Measurements from ENCODE around the gene DAB1.

DAB1 gene

DNA sequence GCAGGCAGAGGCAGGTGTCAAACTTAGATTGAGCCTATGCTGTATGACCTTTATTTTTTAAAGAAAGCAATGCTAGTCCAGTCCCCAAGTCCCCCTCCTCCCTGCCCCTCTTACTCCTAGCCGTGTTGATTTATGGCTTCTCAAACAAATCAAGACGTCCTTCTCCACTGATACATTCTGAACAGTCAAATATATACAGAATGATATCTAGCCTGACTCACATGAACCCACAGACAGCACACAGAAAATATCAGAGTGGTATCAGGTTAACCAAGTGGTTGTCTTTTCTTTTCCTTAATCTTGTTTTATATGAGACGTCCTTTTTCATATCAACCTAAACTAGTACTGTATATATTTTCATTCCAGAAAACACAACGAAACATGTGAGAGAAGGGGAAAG, 13.4 kb downstream of the DAB1 start:
- no peak for FAIRE-seq

DNA sequence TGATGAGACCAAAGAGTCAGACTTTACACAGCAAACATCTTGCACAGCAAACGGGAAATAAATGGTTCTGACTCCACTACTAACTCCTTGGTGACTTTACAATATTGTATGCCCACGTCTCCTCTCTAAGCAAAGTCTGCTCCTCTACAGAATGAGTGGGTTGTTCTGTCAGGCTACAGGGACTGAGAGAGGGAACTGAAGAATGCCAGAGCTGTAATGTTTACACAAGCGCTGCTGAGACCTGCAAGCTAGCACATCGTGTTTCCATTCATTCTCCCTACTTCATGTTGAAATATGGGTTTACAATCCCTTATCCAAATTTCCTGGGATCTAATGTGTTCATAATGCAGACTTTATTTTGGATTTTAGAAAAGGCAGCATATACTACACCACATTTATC, 15.9 kb downstream of the DAB1 start:
- FAIRE-seq, result no peak

- FAIRE-seq, result no peak
Observed at GRCh38 chr1:57406428-57406970, 17.4 kb downstream of the DAB1 start.

GRCh38 chr1:57404884-57405283, 19.0 kb downstream of the DAB1 start:
- no peak for FAIRE-seq

GRCh38 chr1:57403201-57403600, 20.7 kb downstream of the DAB1 start:
- no peak for FAIRE-seq

GRCh38 chr1:57401671-57402070, 22.2 kb downstream of the DAB1 start:
- no peak for FAIRE-seq

GRCh38 chr1:57400048-57400447, 23.8 kb downstream of the DAB1 start:
- no peak for FAIRE-seq

- FAIRE-seq, result no peak
Observed at GRCh38 chr1:57393058-57393584, 30.7 kb downstream of the DAB1 start.

DNA sequence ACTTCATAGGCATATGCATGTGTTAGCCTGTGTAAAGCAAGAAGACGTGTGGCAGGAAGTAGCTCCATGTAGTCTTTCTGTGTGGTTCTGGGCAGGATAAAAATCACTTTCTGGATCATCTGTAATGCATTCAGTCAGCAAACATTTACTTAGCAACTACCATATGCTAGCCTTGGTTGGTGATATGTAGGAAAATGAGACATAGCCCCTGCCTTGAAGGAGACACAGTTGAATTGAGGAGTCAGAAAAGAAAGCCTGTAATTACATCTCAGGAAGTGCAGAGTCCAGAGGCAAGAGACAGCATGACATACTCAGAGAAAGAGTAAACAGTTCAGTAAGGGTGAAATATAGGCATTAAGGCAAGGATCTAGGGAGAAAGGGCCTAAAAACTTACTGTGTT, 38.5 kb downstream of the DAB1 start:
- no peak for FAIRE-seq

GRCh38 chr1:57384901-57385300, 39.0 kb downstream of the DAB1 start:
- FAIRE-seq, result no peak

DNA sequence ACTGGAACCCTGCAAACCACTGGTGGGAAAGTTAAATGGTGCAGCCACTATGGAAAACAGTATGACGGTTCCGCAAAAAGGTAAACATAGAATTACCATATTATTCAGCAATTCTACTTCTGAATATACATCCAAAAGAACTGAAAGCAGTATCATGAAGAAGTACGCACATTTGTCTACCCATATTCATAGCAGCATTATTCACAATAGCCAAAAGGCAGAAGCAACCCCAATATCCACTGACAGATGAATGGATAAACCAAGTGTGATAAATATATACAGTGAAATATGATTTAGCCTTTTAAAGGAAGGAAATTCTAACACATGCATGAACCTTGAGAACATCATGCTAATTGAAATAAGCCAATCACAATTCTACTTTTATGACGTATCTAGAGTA, 39.6 kb downstream of the DAB1 start:
- FAIRE-seq, result no peak

DNA sequence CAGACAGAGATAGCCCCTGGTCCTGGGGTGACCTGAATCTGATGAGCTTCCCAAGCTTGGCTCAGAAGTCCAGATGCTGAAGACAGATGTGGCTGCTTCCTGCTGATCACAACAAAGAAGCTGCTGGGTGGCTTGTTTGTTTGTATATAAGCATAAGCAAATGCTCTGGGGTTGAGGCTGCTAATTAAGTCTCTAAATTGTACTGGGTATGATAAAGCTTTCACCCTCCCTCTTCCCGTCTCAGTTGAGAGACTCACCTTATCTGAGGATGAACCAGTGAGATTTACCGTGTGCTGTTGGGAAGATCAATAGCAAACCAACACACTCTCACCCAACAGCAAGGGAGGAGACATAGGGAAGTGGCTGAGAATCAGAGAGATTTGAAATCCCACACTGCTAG, 42.0 kb downstream of the DAB1 start:
- FAIRE-seq, result no peak

- FAIRE-seq, result no peak
Observed at GRCh38 chr1:57381426-57381825, 42.4 kb downstream of the DAB1 start.

- no peak for FAIRE-seq
Observed at GRCh38 chr1:57380923-57381322, 42.9 kb downstream of the DAB1 start.

GRCh38 chr1:57378534-57378933, 45.3 kb downstream of the DAB1 start:
- no peak for FAIRE-seq

DNA sequence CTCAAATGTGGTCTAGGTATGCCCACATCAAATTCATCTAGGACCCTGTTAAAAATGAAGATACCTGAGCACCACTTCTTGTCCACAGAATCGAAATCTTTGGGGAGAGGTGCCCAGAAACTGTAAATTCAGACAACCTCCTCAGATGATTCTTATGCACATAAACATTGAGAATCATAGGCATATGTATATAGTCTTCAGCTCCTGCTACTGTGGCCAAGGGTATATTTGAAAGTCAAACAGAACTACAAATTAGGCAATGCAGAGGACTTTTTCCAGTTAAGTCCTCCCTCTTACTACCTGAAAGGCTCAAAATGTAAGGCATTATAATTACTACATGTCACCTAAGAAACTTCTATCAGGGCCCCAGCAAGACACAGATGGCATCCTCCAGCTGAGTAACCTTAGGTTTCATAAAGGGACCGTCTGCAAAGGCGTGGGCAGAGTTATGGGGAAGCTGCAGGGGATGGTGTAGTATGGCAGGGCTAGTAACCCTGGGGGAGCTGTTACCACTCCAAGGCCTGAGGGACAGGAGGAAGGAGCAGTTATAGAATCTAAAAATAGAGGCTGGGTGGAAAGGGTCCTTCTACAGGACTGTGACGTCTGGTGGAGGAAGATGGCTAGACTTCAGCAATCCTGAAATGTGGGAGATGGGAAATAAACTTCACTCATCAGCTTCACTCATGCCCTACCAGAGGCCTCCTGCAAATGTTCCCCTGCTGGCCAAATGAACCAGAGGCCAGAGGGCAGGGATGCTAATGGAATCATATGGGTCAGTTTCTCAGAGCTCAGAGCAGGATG, 46.3 kb downstream of the DAB1 start:
- no peak for FAIRE-seq

GRCh38 chr1:57376041-57376440, 47.8 kb downstream of the DAB1 start:
- no peak for FAIRE-seq

- FAIRE-seq, result no peak
Observed at GRCh38 chr1:57369889-57370288, 54.0 kb downstream of the DAB1 start.

DNA sequence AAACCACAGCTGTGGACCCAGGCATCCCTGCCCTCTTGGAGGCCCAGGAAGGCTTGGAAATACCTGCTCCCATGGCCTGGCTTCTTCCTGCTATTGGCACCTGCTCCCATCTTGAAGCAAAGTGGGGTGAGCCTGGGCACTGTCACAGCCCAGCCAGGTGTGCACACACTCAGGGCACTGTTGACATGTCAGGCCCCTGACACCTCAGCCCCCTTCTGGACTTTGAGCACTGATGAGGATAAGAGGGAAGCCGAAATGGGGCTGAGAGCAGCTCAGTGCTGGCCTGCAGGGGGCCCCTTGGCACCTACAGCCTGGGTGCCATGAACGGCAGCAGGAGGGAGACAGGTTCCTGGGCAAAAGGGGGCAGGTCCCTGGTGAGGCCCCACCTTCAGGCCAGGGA, 55.9 kb downstream of the DAB1 start:
- FAIRE-seq, result no peak

GRCh38 chr1:57363643-57364042, 60.2 kb downstream of the DAB1 start:
- FAIRE-seq, result no peak

GRCh38 chr1:57363165-57363564, 60.7 kb downstream of the DAB1 start:
- FAIRE-seq, result no peak

- no peak for FAIRE-seq
Observed at GRCh38 chr1:57362480-57362879, 61.4 kb downstream of the DAB1 start.

DNA sequence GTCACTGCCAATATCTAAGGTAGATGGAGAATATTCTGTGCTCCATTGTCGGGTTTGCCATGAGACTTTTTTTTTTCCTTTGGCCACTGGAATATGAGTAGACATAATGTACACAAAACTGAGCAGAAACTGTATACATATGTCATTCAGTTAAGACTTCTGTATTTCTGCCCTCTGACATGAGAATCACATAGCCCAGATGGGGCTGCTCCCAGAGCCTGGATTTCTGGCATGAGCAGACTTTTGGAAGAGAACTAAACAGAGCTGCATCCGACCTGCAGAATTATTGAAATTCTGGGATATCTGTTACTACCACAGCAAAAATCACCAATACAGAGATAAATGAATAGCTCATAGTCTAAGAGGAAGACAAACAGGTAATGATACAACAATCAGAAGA, 62.3 kb downstream of the DAB1 start:
- no peak for FAIRE-seq

GRCh38 chr1:57360846-57361407, 62.9 kb downstream of the DAB1 start:
- no peak for FAIRE-seq
